OCI-LY7 (cell line): ENCODE measurements around the gene ARHGAP42. TPM values are rescaled to one million over a fixed set of nuclear protein-coding genes. Genes with fewer than 3 reads are reported as not detected.

Experiments used
- BruUV-seq: library from RNA; stranded (reverse); fragments of 400-500 nt; replicated peaks from 2 replicates; lab custom pipeline; 2021; lab: Mats Ljungman, UMichigan
- CTCF ChIA-PET: fragments of 300-600 bp; sonication (Branson Sonifier 250); formaldehyde crosslinking; loops from one replicate; lab custom pipeline; 2022; ENCODE audit warnings: antibody characterized with exemption; ENCODE audit not compliant: unreplicated experiment; lab: Charles Lee
- POLR2A ChIA-PET: fragments of 300-600 bp; sonication (Branson Sonifier 250); formaldehyde crosslinking; loops from one replicate; lab custom pipeline; 2022; ENCODE audit warnings: antibody characterized with exemption; lab: Charles Lee
- DNase-seq: peaks from one replicate; pipeline ENCODE4 v3.0.0-alpha.2; 2015; ENCODE audit warnings: low spot score
- H2AFZ ChIP-seq: fragments of 200-600 bp; sonication (generic), shearing (Covaris generic); 2 replicates; pipeline ENCODE4 v1.6.1; 2014; ENCODE audit warnings: mild to moderate bottlenecking, antibody characterized with exemption, low read length, moderate library complexity
- H3K27ac ChIP-seq: fragments of 200-600 bp; sonication (generic); 2 replicates; pipeline ENCODE4 v1.5.1; 2014; ENCODE audit warnings: mixed run types, low read depth, mild to moderate bottlenecking, moderate library complexity, low read length, inconsistent platforms; ENCODE audit not compliant: poor library complexity, severe bottlenecking
- H3K36me3 ChIP-seq: fragments of 200-600 bp; sonication (generic); 2 replicates; pipeline ENCODE4 v1.6.1; 2014; ENCODE audit warnings: mild to moderate bottlenecking, antibody characterized with exemption, low read length, moderate library complexity, mixed read lengths; ENCODE audit not compliant: insufficient read depth
- H3K4me1 ChIP-seq: fragments of 200-600 bp; sonication (generic); 2 replicates; pipeline ENCODE4 v1.5.1; 2014; ENCODE audit warnings: mild to moderate bottlenecking, low read length; ENCODE audit not compliant: insufficient read depth, poor library complexity, severe bottlenecking
- H3K4me2 ChIP-seq: fragments of 200-600 bp; sonication (generic); 2 replicates; pipeline ENCODE4 v1.6.1; 2014; ENCODE audit warnings: mild to moderate bottlenecking, low read length
- H3K4me3 ChIP-seq: fragments of 200-600 bp; sonication (generic); 2 replicates; pipeline ENCODE4 v1.5.1; 2014; ENCODE audit warnings: mild to moderate bottlenecking, low read depth, low read length; ENCODE audit not compliant: poor library complexity, severe bottlenecking
- H3K79me2 ChIP-seq: fragments of 200-600 bp; sonication (generic); 2 replicates; pipeline ENCODE4 v1.6.1; 2016; ENCODE audit warnings: low read depth, mild to moderate bottlenecking, low read length, moderate library complexity, mixed read lengths; ENCODE audit not compliant: insufficient read depth
- H3K9me2 ChIP-seq: fragments of 200-600 bp; sonication (generic); 2 replicates; pipeline ENCODE4 v1.6.1; 2016; ENCODE audit warnings: mild to moderate bottlenecking, low read length, mixed read lengths; ENCODE audit not compliant: insufficient read depth
- H3K9me3 ChIP-seq: fragments of 200-600 bp; sonication (generic); 2 replicates; pipeline ENCODE4 v1.6.1; 2014; ENCODE audit warnings: mild to moderate bottlenecking, mixed run types, low read length, mixed read lengths
- H4K20me1 ChIP-seq: fragments of 200-600 bp; sonication (generic); 2 replicates; pipeline ENCODE4 v1.6.1; 2014; ENCODE audit warnings: mild to moderate bottlenecking, antibody characterized with exemption, low read length, moderate library complexity, mixed read lengths; ENCODE audit not compliant: insufficient read depth
- EZH2phosphoT487 ChIP-seq: fragments of 200-600 bp; sonication (generic); IDR thresholded peaks from 2 replicates; pipeline ENCODE4 v1.6.1; 2018; ENCODE audit warnings: low read depth, borderline replicate concordance, mild to moderate bottlenecking, mixed run types, antibody characterized with exemption, low read length, moderate library complexity, mixed read lengths
- intact Hi-C: fragments of 100-400 bp; cut with micrococcal nuclease; formaldehyde crosslinking; loops from one replicate; pipeline ENCODE4 v1.10.0; 2022; ENCODE audit not compliant: unreplicated experiment
- total RNA-seq, 2 experiments: library from RNA; depleted of rRNA in 1 of 2; stranded (reverse); fragments of >200 nt in 1 of 2; shearing (Covaris generic) in 1 of 2; gene quantifications; 2 replicates each; pipeline ENCODE4 v1.2.3, GENCODE V29; 2014 to 2022
- TF ChIP-seq, protein P1 (sequence below): fragments of 200-600 bp; sonication (generic); conservative IDR thresholded peaks from 2 replicates; pipeline ENCODE4 v1.5.1; 2014; ENCODE audit warnings: mild to moderate bottlenecking, antibody characterized with exemption, low read length, moderate library complexity, mixed read lengths

The ARHGAP42 gene
- total RNA-seq, 2 experiments from 2014 or later, result not detected

DNA sequence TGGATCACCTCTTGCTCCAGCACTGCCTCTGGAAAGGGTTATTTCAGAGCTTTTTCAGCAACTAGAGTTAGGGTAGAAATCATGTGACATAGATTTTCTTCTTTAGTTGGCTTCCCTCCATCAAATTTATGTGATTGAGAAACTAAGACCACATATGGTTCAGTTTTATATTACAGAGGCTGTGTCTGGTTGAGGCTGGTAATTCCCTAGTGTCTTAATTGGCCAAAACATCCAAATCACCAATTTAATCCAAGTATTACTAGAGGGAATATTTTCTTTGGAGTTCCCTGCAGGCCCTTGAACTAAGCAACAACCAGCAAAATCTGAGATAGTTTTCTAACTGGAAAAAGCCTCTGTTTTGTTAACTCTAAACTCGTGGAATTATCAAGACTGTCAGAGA lies 136.3 kb downstream of the ARHGAP42 start:
- H3K4me3 ChIP-seq, result no peak overlapping the region
- BruUV-seq, result no TSS peak
- H3K4me1 ChIP-seq, result no peaks in the 10 kb centered on the region
- POLR2A ChIA-PET, result no interaction called here
- H3K9me2 ChIP-seq, result no peaks in the 10 kb centered on the region
- intact Hi-C loops, result no loop called here
- no peak overlapping the region for H3K4me2 ChIP-seq
- H3K27ac ChIP-seq, result no peak overlapping the region
- H3K36me3 ChIP-seq, result no peaks in the 10 kb centered on the region
- TF ChIP-seq, protein P1, sequence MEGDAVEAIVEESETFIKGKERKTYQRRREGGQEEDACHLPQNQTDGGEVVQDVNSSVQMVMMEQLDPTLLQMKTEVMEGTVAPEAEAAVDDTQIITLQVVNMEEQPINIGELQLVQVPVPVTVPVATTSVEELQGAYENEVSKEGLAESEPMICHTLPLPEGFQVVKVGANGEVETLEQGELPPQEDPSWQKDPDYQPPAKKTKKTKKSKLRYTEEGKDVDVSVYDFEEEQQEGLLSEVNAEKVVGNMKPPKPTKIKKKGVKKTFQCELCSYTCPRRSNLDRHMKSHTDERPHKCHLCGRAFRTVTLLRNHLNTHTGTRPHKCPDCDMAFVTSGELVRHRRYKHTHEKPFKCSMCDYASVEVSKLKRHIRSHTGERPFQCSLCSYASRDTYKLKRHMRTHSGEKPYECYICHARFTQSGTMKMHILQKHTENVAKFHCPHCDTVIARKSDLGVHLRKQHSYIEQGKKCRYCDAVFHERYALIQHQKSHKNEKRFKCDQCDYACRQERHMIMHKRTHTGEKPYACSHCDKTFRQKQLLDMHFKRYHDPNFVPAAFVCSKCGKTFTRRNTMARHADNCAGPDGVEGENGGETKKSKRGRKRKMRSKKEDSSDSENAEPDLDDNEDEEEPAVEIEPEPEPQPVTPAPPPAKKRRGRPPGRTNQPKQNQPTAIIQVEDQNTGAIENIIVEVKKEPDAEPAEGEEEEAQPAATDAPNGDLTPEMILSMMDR, result no peak
- no peak for TF ChIP-seq EZH2phosphoT487
- CTCF ChIA-PET, result no interaction called here
- H2AFZ ChIP-seq, result no peak overlapping the region
- no peaks in the 10 kb centered on the region for H3K9me3 ChIP-seq
- H3K79me2 ChIP-seq, result no peaks in the 10 kb centered on the region
- no peaks in the 10 kb centered on the region for H4K20me1 ChIP-seq
- DNase-seq, result no peak

DNA sequence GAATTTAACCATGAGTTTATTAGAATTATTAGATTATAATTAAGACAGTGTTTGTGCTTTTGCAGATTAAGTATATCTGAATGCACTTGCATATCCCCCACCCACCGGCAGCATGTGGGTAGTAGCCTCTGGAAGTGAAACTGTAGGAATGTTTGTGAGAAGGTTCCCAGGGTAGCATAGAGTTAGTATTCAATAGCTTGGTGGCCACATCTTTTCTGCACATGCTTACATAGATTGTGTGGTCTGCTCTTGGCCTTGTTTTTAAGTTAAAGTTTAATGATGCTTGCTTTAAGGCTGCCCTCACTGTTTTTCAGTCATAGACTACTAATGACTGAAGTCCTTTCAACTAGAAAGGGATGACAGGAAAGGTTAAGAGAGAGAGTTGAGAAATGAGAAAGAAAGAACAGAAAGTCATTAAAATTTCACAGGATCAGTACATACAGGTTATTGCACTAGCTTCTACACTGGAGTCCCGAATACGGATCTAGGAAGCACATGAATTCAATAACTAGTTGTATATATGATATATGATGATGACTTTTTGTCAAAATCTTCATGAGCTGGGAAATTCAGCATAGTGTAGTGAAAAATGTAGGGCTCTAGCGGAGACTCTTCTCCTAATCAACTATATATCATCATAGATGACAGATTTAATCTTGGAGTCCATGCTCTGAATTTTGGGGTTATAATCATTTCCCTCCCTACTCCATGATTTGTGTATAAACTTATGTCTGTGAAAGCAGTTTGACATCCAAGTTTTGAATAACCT lies 137.1 kb downstream of the ARHGAP42 start:
- no peak for TF ChIP-seq EZH2phosphoT487
- TF ChIP-seq, protein P1, result no peak
- no peak overlapping the region for H3K4me2 ChIP-seq
- H3K27ac ChIP-seq, result no peak overlapping the region
- no peaks in the 10 kb centered on the region for H4K20me1 ChIP-seq
- H2AFZ ChIP-seq, result no peak overlapping the region
- intact Hi-C loops, result no loop called here
- no peaks in the 10 kb centered on the region for H3K9me2 ChIP-seq
- BruUV-seq, result no TSS peak
- H3K36me3 ChIP-seq, result no peaks in the 10 kb centered on the region
- CTCF ChIA-PET, result no interaction called here
- no peaks in the 10 kb centered on the region for H3K79me2 ChIP-seq
- H3K4me3 ChIP-seq, result no peak overlapping the region
- H3K9me3 ChIP-seq, result no peaks in the 10 kb centered on the region
- no peaks in the 10 kb centered on the region for H3K4me1 ChIP-seq
- POLR2A ChIA-PET, result interaction anchor here (0.7 to 1.4 kb wide), 2 partner anchors 10 to 98 kb away, joined by 3 read pairs; no protein-coding TSS in a partner anchor
- DNase-seq, result no peak

DNA sequence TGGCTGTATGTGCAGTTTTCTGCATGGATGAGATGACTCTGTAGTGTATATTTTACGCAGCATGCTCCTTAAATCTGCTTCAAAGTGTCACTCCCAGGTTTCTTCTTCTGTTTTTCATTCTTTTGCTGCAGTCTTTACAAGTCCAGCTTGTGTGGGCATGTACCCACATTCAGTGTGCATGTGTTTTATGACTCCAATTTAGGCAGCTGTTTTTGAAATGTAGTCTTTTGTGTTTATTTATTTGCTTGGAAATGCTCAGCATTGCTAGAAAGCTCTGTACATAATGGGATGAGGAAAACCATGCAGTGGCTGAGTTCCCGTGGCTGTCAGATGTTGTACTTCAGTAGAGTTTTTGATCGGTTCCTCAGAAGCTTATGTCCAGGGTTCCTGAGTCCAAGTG lies 138.5 kb downstream of the ARHGAP42 start:
- no TSS peak for BruUV-seq
- Histone ChIP-seq H3K4me3 (no peak overlapping the region), H3K9me2 (no peaks in the 10 kb centered on the region), H3K4me1 (no peaks in the 10 kb centered on the region), H3K27ac (no peak overlapping the region), H3K4me2 (no peak overlapping the region), H4K20me1 (no peaks in the 10 kb centered on the region), H3K79me2 (no peaks in the 10 kb centered on the region), H3K9me3 (no peaks in the 10 kb centered on the region), H3K36me3 (no peaks in the 10 kb centered on the region), H2AFZ (no peak overlapping the region)
- ChIA-PET POLR2A (interaction anchor here (1.4 kb wide), 1 partner anchor 9 kb away, joined by 3 read pairs; no protein-coding TSS in a partner anchor), CTCF (no interaction called here)
- no peak for DNase-seq
- intact Hi-C loops, result no loop called here
- no peak for TF ChIP-seq EZH2phosphoT487
- TF ChIP-seq, protein P1, result no peak
